Omental fat pad (tissue), 4 donors: ENCODE data around the gene PRX. TPM values are rescaled to one million over a fixed set of nuclear protein-coding genes. Genes with fewer than 3 reads are reported as not detected.

ENCODE experiments used
- ATAC-seq: fragments of 150-250 bp; one replicate; pipeline ENCODE4 v1.9.1; 2016; ENCODE audit warnings: mild to moderate bottlenecking, moderate library complexity; ENCODE audit not compliant: low FRiP score
- DNase-seq: peaks from one replicate; pipeline ENCODE4 v3.0.0-alpha.2; 2019; ENCODE audit warnings: low spot score
- CTCF ChIP-seq, 3 donors: fragments of 450-650 bp; IDR thresholded peaks; one replicate each; pipeline ENCODE4 v1.5.1; 2016 to 2017; ENCODE audit warnings: antibody characterized with exemption in 3 of 3, mild to moderate bottlenecking in 3 of 3, moderate library complexity in 2 of 3
- total RNA-seq, 4 donors: library from RNA; depleted of rRNA; stranded (reverse); fragments of >200 nt; gene quantifications; one replicate each; pipeline ENCODE4 v1.1.0, GENCODE V29; 2016

PRX gene
- total RNA-seq, 4 donors from 2014 or later: 2.2 to 6.1 (median 4.3) TPM

DNA sequence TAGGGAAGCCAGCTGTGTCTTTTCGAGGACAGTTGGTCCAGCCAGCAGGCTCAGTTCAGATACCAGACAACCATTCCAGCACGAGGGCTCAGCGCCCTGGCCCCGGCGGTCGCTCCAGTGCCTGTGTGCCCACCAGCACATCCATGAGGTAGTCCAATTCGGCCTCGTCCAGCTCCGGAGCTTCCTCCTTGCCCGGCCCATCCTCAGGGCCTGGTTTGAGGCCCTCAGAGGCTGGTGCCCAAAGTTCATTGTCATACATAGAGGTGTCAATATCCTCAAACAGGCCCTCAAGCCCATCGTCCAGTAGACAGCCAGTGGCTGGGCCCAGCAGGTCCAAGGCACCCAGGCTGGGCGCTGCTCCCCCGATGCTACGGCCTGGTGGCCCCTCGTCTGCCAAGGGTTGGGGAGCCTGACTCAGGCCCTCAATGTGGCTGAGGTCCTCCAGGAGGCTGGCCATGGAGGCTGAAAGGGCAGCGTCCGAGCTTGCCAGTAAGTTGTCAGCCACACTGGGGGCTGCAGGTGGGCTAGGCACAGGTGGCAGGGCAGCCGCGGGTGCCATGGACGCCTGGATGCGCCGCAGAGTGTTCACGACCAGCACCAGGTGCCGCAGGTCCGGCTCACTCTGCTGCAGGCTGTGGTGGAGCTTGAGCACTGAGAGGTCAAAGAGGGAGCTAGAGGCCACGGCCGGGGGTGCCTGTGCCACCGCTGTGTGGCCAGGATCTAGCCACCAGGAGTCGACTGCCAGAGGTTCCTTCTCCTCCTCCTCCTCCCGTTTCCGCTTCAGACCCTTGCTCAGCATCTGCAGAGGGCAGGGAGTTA lies 9.8 kb upstream of the PRX start:
- ATAC-seq: no peak
- no peak for TF ChIP-seq CTCF (IDR thresholded peaks at IDR 0.05)

GRCh38 chr19:40421993-40422747 lies 9.0 kb upstream of the PRX start:
- no peak for DNase-seq
- TF ChIP-seq CTCF (IDR thresholded peaks at IDR 0.05): no peak
- ATAC-seq: no peak

More for the DNA sequence above, 9.8 kb upstream of the PRX start:
- DNase-seq: no peak

DNA sequence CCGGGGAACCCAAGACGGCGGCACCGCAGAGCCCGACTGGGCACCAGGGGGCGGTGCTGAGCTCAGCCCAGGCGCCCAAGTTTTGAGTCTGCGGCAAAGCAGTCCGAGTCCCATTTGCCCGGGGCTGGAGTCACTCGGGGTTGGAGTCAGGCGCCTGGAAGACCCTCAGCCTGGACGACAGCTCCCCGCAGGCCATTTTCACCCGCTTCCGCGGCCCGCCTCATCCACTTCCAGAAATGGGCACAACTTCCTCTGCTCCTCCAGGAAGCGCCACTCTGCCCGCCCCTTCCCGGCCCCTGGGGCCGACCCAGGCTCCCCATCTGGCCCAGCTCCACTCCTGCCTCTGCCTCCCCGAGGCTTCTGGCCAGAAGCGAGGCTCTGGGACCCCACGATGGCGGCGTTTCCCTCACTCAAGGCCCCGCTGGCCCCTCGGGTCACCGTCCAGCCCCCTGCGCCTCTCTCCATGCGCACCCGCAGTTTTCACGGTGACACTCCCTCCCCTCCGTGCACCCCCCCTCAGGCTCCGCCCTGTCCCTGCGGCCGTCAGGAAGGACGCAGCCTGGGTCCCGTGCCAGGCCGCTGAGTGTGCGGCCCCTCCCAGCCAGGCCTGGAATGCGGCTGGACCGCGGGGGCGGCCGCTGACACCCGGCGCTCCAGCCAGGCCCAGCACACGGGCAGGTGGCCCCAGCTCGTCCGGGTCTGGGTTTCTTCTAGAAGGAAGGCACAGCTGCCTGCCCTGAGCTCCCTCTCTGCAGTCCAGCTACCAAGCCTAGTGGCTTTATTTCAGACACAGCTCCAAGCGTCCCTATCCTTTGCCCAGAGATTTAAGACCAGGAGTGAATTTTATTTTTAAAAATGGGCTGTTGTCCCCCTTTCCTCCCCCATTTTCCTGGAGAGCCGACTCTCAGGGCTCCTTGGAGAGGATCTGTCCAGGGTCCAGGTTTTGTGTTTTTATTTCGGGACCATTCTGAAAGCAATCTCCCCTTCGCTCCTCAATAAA lies 7.9 kb upstream of the PRX start:
- peak; percentile 87 for ATAC-seq
- peak in 2 of 3 donors; percentile 38 to 66 for TF ChIP-seq CTCF (IDR thresholded peaks at IDR 0.05)
- peak; percentile 58 for DNase-seq

- no peak for ATAC-seq
- TF ChIP-seq CTCF (IDR thresholded peaks at IDR 0.05): no peak
Observed at GRCh38 chr19:40420451-40420765, 7.2 kb upstream of the PRX start.

GRCh38 chr19:40419780-40420179 lies 6.6 kb upstream of the PRX start:
- no peak for TF ChIP-seq CTCF (IDR thresholded peaks at IDR 0.05)
- no peak for ATAC-seq
- DNase-seq: no peak

More at GRCh38 chr19:40420451-40420765, 7.2 kb upstream of the PRX start:
- no peak for DNase-seq

- DNase-seq (no peak), ATAC-seq (no peak)
- no peak for TF ChIP-seq CTCF (IDR thresholded peaks at IDR 0.05)
Observed at GRCh38 chr19:40419066-40419612, 6.0 kb upstream of the PRX start.
